GM19452 (cell line): ENCODE data around the gene SLTM.
"Not testable (repeated sequence)": the region's sequence is repeated elsewhere in the genome, so short reads cannot be mapped to it uniquely, and the experiment has no call there.

Experiments used
- ATAC-seq: cut with Tn5 transposase; IDR thresholded peaks from one replicate; pipeline ENCODE4 v1.9.1; 2021; ENCODE audit not compliant: unreplicated experiment

Gene SLTM

DNA sequence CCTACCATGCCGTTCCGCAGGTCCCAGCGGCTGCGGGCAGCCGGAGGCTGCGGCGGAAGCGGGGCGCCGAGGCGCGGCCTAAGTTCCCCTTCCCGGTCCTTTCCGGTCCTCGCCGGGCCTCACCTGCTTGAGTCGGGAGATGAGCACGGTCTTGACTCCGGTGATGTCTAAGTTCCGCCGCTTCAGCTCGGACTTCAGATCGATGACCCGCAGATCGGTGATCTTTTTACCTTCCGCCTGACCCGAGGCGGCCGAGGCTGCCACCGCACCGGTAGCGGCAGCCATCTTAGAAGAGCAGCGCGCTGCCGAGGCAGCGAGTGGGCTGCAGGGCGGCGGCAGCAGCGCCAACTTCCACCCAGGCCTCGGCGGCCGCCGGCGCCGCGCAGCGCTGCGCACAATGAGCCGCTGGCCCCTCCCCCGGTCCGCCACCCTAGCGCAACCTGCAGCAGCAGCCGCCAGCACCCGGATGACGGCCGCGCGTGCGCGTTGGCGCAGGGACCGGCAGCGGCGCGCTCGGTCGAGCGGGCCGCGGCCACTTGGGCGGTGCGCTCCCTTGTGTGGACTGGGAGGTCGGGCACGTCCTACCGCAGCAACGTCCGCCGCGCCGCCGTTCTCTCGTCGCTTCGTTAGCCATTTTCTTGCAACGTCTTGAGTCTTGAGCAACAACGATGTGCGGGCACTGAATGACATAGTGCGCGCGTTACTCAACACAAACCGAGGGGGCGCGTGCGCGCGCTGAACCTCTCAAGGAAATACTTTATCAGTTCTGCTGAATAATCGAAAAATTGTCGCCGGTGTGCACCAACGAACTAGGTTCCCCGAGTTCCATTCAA is at the start of gene SLTM:
SLTM (minus strand) TSS at position 399 of the 833 bp plus-strand sequence; CDS start at position 285, 114 bp downstream.
- ATAC-seq = peak; percentile 87

DNA sequence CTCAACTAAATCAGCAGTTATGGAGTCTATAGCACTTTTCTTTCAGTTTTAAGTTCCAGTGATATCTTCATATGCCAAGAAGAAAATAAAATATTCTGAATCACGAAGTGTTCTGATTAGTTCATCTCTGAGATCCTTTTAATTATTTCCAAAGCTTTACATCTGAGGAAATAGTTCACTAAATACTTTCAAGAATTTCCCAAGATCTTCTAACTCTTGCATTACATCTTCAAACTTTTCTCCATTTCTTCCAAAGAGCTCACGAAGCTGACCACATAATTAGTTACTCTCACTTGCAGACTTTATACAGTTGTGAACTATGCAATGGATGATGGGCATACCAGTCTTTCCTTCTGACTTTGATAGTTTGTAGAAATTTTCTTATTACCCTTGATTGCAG is 49.8 kb upstream of the SLTM start:
- ATAC-seq = no peak

DNA sequence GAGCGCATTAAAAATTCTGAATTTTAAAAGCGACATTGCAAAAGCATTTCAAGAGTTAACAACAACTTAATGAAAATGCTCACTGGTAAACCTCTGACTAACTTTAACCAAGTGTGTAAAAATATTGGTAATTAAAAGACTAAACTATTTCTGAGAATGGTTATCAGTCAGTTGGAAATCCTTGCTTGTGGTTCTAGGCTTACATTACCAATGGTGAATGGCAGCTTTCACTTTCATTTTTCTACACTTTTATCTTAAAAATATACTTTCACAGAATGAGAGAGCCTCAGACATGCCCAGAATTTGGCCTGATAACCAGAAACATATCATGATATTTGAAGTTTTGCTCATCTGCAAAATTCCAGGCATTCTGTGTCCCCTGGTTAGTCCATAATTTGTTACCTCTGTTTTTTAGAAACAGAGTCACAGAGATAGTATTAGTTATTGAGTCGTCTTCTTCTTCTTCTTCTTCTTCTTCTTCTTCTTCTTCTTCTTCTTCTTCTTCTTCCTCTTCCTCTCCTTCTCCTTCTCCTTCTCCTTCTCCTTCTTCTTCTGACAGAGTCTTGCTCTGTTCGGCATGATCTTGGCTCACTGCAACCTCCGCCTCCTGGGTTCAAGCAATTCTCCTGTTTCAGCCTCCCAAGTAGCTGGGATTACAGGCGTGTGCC is 48.5 kb upstream of the SLTM start:
- no peak for ATAC-seq

DNA sequence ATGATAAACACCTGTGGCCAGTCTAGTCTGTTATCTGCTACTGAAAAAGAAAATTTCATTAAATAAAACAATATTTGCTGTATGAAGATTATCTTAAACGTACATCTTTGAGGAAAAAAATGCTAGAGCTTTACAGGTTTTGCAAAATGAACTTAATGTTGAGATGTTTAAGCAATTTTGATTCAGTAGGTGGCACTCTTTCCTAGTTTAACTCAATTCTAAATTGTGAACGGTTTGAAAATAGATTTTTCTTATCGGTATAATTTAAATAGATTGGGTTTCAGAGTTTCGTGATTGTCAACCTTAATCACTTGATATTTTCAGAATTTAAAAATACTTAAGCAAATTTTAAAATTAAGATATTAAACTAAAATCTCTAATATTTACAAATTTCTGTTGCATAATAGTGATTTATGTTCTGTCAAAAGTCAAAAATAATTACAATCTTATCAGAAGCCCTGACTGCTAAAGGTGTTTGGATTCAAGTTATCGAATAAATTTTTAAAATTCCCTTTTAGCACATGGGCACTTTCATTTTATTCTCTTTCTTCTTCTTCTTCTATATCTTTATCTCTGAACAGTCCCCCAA is 47.0 kb upstream of the SLTM start:
- no peak for ATAC-seq

DNA sequence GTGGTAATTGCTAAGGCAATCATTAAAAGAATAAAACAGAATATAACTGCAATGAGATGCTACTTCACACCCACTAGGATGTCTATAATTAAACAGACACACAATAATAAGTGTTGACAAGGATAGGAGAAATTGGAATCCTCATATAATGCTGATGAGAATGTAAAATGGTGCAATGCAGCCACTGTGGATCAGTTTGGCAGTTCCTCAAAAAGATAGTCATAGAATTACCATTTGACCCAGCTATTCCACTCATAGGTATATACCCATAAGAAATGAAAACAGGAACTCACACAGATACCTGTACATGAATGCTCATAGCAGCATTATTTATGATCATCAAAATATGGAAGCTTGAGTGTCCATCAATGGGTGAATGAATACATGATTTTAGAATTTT is 44.4 kb upstream of the SLTM start:
- no peak for ATAC-seq

DNA sequence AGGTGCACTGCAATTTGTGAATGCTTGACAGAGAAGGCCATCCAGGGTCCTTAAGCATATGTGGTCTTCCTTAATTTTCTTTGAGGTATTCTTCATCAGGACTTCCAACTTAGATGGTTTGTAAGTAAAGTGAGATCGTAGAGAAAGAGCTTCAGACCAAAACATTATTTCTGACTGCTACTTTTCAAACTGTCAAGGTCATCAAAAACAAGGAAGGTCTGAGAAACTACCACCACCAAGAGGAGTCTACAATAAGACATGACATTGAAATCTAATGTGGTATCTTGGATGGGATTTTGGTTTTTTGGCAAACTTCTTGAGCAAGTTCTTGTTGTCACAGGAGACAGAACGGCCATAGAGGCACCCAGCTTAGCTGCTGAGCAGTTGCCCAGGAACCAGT is 34.0 kb upstream of the SLTM start:
- ATAC-seq = no peak

DNA sequence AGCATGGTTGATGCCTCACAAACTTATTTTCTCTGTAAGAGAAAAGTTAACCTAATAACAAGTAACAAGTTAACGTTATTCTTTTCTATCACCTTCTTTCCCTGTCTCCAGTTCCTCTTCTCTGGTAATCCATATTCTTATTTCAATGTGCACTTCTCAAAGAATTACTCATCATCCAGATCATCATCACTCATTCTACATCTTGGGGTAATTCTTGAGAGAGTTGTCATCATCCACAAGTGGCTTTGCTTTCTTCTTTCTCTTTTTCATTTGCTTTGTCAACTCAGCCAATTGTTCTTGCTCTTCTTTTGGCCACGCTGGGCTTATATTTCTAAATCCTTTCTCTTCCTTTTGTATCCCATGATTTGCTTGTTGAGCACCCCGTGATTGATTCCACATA is 33.2 kb upstream of the SLTM start:
- no peak for ATAC-seq

DNA sequence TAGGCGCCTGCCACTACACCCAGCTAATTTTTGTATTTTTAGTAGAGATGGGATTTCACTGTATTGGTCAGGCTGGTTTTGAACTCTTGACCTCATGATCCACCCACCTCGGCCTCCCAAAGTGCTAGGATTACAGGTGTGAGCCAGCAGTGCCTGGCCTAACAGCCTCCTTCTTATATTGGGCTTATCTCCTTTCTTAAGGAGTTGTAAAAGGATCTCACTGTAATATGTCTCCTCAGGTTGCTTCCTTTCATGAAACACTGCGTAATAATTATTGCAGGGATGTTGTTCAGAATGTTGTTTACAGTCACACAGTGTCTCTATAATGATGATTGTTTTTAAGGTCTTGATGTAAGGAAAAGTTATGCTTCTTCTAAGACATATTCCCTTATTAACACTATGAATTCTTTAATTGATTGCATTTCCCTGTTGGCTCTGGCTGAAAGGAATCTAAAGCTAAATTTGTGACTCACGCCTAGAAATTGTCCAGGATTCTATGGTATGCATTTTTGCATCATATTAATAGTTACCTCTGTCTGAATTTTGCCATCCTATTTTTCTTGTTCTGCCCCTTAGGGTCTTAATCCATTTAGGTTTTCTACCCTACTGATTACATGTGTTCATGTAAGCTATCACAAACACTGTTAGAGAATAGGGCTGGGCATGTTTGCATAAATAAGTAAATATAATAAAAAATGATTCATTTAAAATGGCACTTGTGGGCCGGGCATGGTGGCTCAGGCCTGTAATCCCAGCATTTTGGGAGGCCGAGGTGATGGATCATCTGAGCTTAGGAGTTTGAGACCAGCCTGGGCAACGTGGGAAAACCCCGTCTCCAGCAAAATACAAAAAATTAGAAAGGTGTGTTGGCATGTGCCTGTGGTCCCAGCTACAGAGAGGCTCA is 29.4 kb upstream of the SLTM start:
- no peak for ATAC-seq

DNA sequence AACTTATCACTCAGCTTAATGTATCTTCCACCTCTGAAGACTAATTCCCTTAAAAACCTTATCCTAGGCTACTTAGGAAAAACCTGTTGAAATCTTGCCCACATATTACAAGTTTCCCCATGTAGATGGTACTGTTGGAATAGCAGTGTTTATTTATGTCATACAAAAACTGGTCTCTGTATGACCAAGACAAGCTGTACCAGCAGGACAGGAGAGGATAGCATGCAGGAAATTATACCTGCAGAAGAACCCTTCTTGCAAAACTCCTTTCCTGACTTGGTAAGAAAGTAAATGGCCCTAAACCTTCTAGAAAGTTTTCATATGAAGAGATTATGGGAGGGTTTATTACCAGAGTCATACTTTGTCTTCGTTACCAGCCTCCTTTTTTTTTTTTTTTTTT is 28.7 kb upstream of the SLTM start:
- ATAC-seq = no peak

DNA sequence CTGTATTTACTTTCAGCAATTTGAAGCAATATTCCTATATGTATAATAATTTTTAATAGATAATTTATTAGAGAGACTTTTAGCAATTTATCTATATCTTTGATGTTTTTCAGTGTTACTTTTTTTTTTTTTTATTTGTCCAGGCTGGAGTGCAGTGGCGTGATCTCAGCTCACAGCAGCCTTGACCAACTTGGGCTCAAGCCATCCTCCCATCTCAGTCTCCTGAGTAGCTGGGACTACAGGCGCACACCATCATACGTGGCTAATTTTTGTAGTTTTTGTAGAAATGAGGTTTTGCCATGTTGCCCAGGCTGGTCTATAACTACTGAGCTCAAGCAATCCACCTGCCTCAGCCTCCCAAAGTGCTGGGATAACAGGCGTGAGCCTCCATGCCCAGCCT is 25.3 kb upstream of the SLTM start:
- no peak for ATAC-seq

DNA sequence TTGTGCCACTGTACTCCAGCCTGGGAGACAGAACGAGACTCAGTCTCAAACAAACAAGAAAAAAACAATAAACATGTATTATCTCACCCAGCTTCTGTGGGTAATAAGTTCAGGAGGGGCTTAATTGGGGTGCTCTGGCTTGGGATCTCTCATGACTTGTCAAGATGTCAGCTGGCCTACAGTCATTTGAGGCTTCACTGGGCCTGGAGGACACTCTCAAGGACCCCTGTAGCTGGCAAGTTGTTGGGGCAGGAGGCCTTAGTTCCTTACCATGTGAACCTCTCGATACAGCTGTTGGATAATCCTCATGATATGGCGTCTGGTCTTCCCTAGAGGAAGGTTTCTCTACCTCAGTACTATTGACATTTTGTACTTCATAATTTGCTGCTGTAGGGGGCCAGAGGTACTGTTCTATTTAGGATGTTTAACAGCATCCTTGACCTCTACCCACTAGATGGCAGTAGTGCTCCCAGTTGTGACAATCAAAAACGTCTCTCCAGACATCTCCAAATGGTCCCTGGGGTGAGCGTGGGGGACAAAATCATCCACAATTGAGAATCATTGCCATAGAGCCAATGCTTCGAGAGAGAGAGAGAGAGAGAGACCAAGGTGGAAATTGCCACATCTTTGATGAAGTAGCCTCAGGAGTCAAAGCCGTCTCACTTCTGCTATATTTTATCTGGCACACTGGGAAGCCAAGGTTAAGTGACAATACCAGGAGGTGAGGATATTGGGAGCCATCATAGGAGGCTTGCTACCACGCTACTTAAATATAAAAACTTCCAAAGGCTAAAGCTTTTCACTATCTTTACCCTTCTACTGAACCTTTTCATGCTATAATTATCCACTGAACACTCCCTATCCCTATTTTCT is 23.9 kb upstream of the SLTM start:
- peak; percentile 76 for ATAC-seq

DNA sequence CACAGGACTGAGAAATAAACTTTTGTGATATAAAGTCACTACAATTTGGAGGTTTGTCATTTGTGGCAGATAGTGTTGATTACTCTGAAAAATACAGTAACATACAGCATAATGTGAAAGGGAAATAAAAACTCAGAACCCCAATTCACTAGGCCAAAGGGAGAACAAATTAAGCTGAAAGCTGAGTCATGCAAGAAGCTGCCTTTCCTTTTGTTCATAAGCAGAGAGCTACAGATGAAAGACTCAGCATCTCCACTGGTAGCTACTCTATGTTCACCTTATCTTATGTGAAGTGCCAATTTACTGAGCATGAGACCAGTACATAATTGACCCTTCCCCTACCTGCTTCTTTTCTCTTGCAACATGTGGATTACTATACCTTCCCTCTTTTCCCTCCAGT is 19.3 kb upstream of the SLTM start:
- ATAC-seq = no peak

DNA sequence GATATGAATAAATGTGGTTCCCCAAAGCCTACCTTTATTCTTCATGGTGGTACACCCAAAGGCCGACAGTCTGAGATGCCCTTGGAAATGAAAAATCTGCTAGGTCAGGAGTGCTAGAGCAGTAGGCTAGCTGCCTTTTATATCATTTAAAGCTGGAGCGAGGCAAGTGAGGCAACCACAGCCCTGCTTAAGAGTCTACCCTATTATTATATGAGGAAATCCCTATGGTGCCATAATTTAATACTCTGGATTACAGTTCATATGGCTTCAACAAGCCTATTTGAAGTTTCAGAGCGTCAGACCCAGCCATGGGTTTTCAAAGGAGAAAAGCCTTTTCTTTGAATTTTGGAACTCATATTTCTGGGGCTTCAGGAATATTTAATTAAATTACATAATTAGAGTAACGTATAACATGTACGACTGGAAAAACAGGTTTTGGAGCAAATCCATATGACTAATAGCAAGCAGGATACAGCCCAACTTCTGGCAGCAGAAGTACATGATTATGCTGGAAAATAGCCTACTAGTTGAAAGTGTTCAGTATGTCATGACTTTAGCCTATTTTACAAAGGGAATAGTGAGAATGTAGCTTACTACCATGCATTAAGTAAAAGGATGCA is 18.0 kb upstream of the SLTM start:
- ATAC-seq = no peak

DNA sequence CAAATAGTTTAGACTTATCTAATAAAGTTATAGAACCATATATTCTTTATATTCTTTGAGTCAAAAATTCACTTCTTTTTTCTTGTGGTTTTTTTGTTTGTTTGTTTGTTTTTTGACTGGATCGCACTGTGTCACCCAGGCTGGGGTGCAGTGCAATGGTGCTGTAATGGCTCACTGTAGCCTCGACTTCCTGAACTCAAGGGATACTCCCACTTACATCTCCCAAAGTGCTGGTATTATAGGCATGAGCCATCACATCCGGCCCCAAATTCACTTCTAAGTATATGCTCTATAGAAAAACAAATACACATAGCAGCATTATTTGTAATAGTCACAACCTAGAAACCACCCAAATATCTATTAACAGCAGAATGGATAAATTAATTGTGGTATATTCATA is 13.7 kb upstream of the SLTM start:
- no peak for ATAC-seq

DNA sequence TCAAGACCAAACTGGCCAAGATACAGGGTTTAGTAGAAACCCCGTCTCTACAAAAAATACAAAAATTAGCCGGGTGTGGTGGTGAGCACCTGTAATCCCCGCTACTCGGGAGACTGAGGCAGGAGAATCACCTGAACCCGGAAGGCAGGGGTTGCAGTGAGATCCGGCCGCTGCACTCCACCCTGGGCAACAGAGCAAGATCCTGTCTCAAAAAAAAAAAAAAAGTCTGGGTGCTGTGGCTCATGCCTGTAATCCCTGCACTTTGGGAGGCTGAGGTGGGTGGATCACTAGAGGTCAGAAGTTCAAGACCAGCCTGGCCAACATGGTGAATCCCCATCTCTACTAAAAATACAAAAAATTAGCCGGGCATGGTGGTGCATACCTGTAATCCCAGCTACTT is 1.5 kb upstream of the SLTM start:
- not testable (repeated sequence) for ATAC-seq

DNA sequence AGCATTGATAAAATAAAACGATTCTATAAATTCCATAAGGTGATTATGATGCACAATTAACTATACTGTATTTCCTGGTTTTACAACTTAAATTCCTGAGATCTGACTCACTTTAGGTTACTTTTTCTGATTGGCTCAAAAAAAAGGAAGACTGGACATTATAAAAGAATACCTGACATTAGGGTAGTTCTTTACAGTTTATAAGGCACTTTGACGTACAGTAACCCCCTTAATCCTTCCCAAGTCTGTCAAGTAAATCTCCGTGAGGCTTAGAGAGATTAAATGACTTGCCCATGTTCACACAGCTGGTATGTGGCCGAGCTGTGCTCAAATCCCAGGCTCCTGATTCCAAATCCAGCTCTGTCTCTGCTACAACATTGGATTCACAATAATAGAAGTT is 1.0 kb upstream of the SLTM start:
- ATAC-seq = no peak

DNA sequence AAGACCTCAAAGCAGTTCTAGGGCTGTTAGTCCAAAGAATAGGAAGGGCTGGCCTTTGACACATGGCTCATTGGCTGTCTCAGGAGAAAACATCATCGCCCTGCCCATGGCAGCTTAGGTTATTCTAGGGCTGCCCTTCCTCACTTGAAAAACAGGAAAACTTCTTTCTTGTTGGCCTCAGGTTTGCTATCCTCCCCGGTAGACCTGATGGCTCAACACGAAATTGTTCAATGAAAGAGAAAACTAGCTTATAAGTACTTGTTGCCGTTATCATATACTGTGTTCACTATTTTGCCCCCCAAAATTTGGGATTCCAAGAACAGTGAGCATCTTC is 602 bp upstream of the SLTM start:
- ATAC-seq = no peak

DNA sequence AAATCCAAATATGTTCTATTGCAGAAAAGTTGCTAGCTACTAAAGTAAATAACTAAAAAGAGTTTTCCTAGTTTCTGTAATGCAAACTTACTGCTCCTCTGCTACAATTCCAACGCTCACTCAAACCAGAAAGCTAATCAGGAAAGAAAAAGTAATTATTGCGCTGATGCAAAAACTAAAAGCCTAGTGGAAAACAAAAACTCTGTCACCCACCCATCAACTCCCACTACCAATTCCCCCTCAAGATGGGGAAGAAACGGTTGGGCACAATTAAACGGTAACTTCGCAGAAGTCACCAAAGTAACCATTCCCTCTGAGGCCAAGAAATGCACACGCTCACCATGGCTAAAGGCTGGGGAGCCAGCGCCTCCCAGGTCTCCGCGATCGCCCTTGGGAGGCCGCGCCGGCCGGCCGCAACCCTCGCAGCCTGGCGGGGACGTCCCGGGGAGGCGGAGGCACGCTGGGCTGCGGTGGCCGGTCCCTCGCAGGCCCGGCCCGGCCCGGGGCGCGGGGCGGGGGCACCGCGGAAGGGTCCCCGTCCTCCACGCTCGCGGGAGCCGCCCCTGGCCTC is 684 bp downstream of the SLTM start:
- no peak for ATAC-seq

DNA sequence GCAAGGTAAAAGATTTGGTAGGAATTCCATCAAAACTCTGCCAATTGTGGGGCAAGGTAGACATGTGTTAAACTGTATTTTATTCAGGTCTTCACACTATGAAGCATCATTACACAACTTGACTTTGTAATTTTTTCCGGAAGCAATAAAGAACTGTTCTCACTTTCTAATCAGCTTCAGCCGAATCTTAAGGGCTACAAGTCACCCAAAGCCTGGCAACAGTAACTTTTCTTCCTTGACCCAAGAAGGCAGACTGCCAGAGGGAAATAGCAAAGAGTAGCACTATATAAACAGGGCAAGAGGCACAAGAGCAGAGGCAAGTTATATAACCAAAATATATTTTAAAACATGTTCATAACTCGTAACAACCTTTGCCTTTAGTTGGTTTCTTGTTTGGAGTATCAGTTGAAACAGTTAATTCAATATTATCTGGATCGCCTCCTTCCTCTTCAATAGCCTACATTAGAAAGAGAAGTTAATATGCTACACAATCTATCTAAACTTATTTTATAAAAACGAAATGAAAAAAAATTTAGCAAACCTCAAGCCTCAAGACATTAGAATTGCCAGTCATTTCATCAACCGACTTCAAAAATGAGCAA is 1.4 kb downstream of the SLTM start:
- no peak for ATAC-seq
